IMR-90 (cell line): ENCODE data around the gene PRC1. TPM values are rescaled to one million over a fixed set of nuclear protein-coding genes. Genes with fewer than 3 reads are reported as not detected.

Experiments
- ATAC-seq: fragments of 200-7000 bp; cut with Tn5 transposase; 2 replicates; pipeline ENCODE4 v1.9.1; 2020; ENCODE audit warnings: low read depth, mild to moderate bottlenecking, moderate library complexity
- BruUV-seq: library from RNA; stranded (reverse); fragments of 400-500 nt; replicated peaks from 2 replicates; lab custom pipeline; 2021; lab: Mats Ljungman, UMichigan
- CTCF ChIA-PET: fragments of 300-600 bp; formaldehyde crosslinking; extraction: SDS; loops from one replicate; lab custom pipeline; 2021; ENCODE audit warnings: antibody characterized with exemption; lab: Yijun Ruan, JAX
- POLR2A ChIA-PET: fragments of 300-600 bp; sonication (Branson Sonifier 250); formaldehyde crosslinking; loops from one replicate; lab custom pipeline; 2022; ENCODE audit warnings: antibody characterized with exemption; ENCODE audit not compliant: unreplicated experiment; lab: Charles Lee
- DNase-seq: peaks from one replicate; pipeline ENCODE4 v3.0.0; 2013
- H2AFZ ChIP-seq: replicated peaks from 2 replicates; pipeline ENCODE3; 2013; ENCODE audit warnings: low read length, mild to moderate bottlenecking; ENCODE audit not compliant: poor library complexity
- H2AK5ac ChIP-seq: 2 replicates; pipeline ENCODE4 v1.6.1; 2013; ENCODE audit warnings: low read depth, low read length, inconsistent platforms
- H2AK9ac ChIP-seq: replicated peaks from 2 replicates; pipeline ENCODE3; 2013; ENCODE audit warnings: mild to moderate bottlenecking, low read depth, low read length, moderate library complexity; ENCODE audit not compliant: poor library complexity
- H2BK120ac ChIP-seq: 2 replicates; pipeline ENCODE4 v1.6.1; 2013; ENCODE audit warnings: low read depth, low read length, inconsistent platforms
- H2BK15ac ChIP-seq: 3 replicates; pipeline ENCODE4 v1.6.1; 2013; ENCODE audit warnings: low read depth, low read length, inconsistent platforms
- H2BK20ac ChIP-seq: 2 replicates; pipeline ENCODE4 v1.6.1; 2013; ENCODE audit warnings: low read depth, mild to moderate bottlenecking, inconsistent platforms, low read length, moderate library complexity
- H2BK5ac ChIP-seq: 2 replicates; pipeline ENCODE4 v1.6.1; 2013; ENCODE audit warnings: mild to moderate bottlenecking, low read depth, low read length, inconsistent platforms; ENCODE audit not compliant: poor library complexity, severe bottlenecking
- H3K14ac ChIP-seq: replicated peaks from 2 replicates; pipeline ENCODE4 v1.6.1; 2013; ENCODE audit warnings: low read depth, low read length, inconsistent platforms
- H3K18ac ChIP-seq: 2 replicates; pipeline ENCODE4 v1.6.1; 2013; ENCODE audit warnings: low read depth, low read length, control low read depth
- H3K23ac ChIP-seq: 2 replicates; pipeline ENCODE4 v1.6.1; 2013; ENCODE audit warnings: low read depth, low read length, inconsistent platforms
- H3K27ac ChIP-seq: 2 replicates; pipeline ENCODE4 v1.5.1; 2013; ENCODE audit warnings: mild to moderate bottlenecking, control low read depth, low read length; ENCODE audit not compliant: insufficient read depth
- H3K27me3 ChIP-seq: 2 replicates; pipeline ENCODE4 v1.6.1; 2013; ENCODE audit warnings: low read length; ENCODE audit not compliant: control insufficient read depth, insufficient read depth
- H3K36me3 ChIP-seq: 2 replicates; pipeline ENCODE4 v1.6.1; 2013; ENCODE audit warnings: low read length, mixed read lengths; ENCODE audit not compliant: control insufficient read depth, insufficient read depth
- H3K4ac ChIP-seq: 2 replicates; pipeline ENCODE4 v1.6.1; 2013; ENCODE audit warnings: low read depth, low read length, inconsistent platforms
- H3K4me1 ChIP-seq: 2 replicates; pipeline ENCODE4 v1.6.1; 2013; ENCODE audit warnings: low read length, mixed read lengths; ENCODE audit not compliant: control insufficient read depth, insufficient read depth
- H3K4me2 ChIP-seq: 2 replicates; pipeline ENCODE4 v1.6.1; 2013; ENCODE audit warnings: low read depth, mild to moderate bottlenecking, control low read depth, low read length, moderate library complexity
- H3K4me3 ChIP-seq: 2 replicates; pipeline ENCODE4 v1.5.1; 2013; ENCODE audit warnings: low read depth, mild to moderate bottlenecking, control low read depth, low read length, moderate library complexity; ENCODE audit not compliant: insufficient read depth
- H3K56ac ChIP-seq: 2 replicates; pipeline ENCODE4 v1.6.1; 2013; ENCODE audit warnings: low read length, inconsistent platforms; ENCODE audit not compliant: insufficient read depth; ENCODE audit errors: extremely low read depth
- H3K79me1 ChIP-seq, 2 experiments: 2 replicates each; pipeline ENCODE4 v1.6.1; 2013; ENCODE audit warnings: low read length in 2 of 2, inconsistent platforms in 1 of 2, low read depth in 1 of 2
- H3K9ac ChIP-seq: 2 replicates; pipeline ENCODE4 v1.6.1; 2013; ENCODE audit warnings: low read depth, low read length, control low read depth
- H3K9me1 ChIP-seq: 2 replicates; pipeline ENCODE4 v1.6.1; 2013; ENCODE audit warnings: low read length, inconsistent platforms; ENCODE audit not compliant: insufficient read depth
- H3K9me3 ChIP-seq: 2 replicates; pipeline ENCODE4 v1.6.1; 2013; ENCODE audit warnings: low read length; ENCODE audit not compliant: control insufficient read depth, insufficient read depth
- H4K20me1 ChIP-seq: 2 replicates; pipeline ENCODE4 v1.6.1; 2013; ENCODE audit warnings: low read length, inconsistent platforms; ENCODE audit not compliant: insufficient read depth
- H4K5ac ChIP-seq: 2 replicates; pipeline ENCODE4 v1.6.1; 2013; ENCODE audit warnings: mild to moderate bottlenecking, low read depth, low read length, control low read depth
- H4K8ac ChIP-seq, 2 experiments: 2 replicates each; pipeline ENCODE4 v1.6.1; 2013; ENCODE audit warnings: low read depth in 2 of 2, low read length in 2 of 2, control low read depth in 1 of 2, inconsistent platforms in 1 of 2
- H4K91ac ChIP-seq: 2 replicates; pipeline ENCODE4 v1.6.1; 2013; ENCODE audit warnings: low read depth, low read length, inconsistent platforms; ENCODE audit not compliant: insufficient read depth
- BHLHE40 ChIP-seq: fragments of 150-350 bp; IDR thresholded peaks from 2 replicates; pipeline ENCODE4 v1.6.1; 2016; ENCODE audit warnings: mild to moderate bottlenecking, low read depth, low read length
- MAZ ChIP-seq: IDR thresholded peaks from 2 replicates; pipeline ENCODE4 v1.6.1; 2012; ENCODE audit warnings: low read depth, mild to moderate bottlenecking, low read length, improper control_type of control experiment, moderate library complexity, borderline replicate concordance
- POLR2A ChIP-seq: IDR thresholded peaks from 2 replicates; pipeline ENCODE4 v1.6.1; 2012; ENCODE audit warnings: mild to moderate bottlenecking, low read depth, low read length
- RFX5 ChIP-seq: IDR thresholded peaks from 2 replicates; pipeline ENCODE4 v1.8.0; 2012; ENCODE audit warnings: low read depth, mild to moderate bottlenecking, low read length, moderate library complexity
- SMC3 ChIP-seq: fragments of 150-350 bp; IDR thresholded peaks from 2 replicates; pipeline ENCODE4 v1.6.1; 2016; ENCODE audit warnings: low read depth, mild to moderate bottlenecking, antibody characterized with exemption, low read length, moderate library complexity
- WGBS, 2 experiments: methylation state at CpG; one replicate each; pipeline versions ENCODE4 v1.1.5 to v1.1.7; 2013; ENCODE audit warnings: missing lambda C conversion rate in 2 of 2; ENCODE audit not compliant: insufficient read length in 1 of 2; ENCODE audit errors: extremely low coverage in 2 of 2; 5-methylcytosine and 5-hydroxymethylcytosine counted together
- dilution Hi-C: fragments of 300-500 bp; cut with HindIII; formaldehyde crosslinking; loops from one replicate; pipeline ENCODE4 v1.14.3; 2018; ENCODE audit warnings: low sequenced_read_pairs; ENCODE audit not compliant: unreplicated experiment
- in situ Hi-C: fragments of 300-500 bp; cut with MboI; formaldehyde crosslinking; loops from 3 replicates; pipeline ENCODE4 v1.14.3; 2019; ENCODE audit warnings: low sequenced_read_pairs, inconsistent platforms, mixed read lengths
- intact Hi-C: fragments of 100-400 bp; cut with micrococcal nuclease; formaldehyde crosslinking; loops from 2 replicates; pipeline ENCODE4 v1.10.0; 2022
- polyA plus RNA-seq, 3 experiments: library from polyadenylated mRNA; depleted of rRNA; stranded (reverse); fragments of >200 nt; gene quantifications; 2 replicates each; pipeline ENCODE4 v1.2.3, GENCODE V29; 2012; ENCODE audit warnings: low replicate concordance in 1 of 3
- total RNA-seq: library from RNA; depleted of rRNA; stranded (reverse); fragments of >200 nt; gene quantifications from 2 replicates; pipeline ENCODE4 v1.2.3, GENCODE V29; 2012

PRC1 gene
- total and polyA plus RNA-seq, 2 of the 4 experiments (the other 2 are of a cell fraction): 131 to 148 TPM

GRCh38 chr15:90934949-90935751 lies 59.2 kb downstream of the PRC1 start, which contains the start of gene UNC45A:
Gene UNC45A, plus strand, starts transcription at chr15:90935285. Its CDS starts 40 bp downstream, at chr15:90935325.
- 0% methylated on average over 10 of the region's 65 CpGs; no CpG with 5 or more reads in 1 of the 2 experiments for WGBS, 2 experiments
- Histone ChIP-seq H4K8ac (peak within 1 kb of the TSS; percentile 51 to 75), H2BK20ac (no peak within 1 kb of the TSS), H2AK9ac (peak within 1 kb of the TSS; percentile 57), H2AFZ (peak within 1 kb of the TSS; percentile 96), H3K27ac (peak within 1 kb of the TSS; percentile 79), H3K9me3 (no peaks in the 10 kb centered on the region), H3K56ac (peak within 1 kb of the TSS; percentile 83), H4K91ac (peak within 1 kb of the TSS; percentile 32; the same call in 1 of the 2 replicates), H2BK120ac (peak within 1 kb of the TSS; percentile 68; the same call in 1 of the 2 replicates), H3K4me3 (peak within 1 kb of the TSS; percentile 76), H3K79me1 (peaks cover 32 to 59% of the 10 kb centered on the region in 2 experiments), H2BK15ac (no peak within 1 kb of the TSS), H3K4ac (peak within 1 kb of the TSS; percentile 81), H3K9me1 (peaks cover 13% of the 10 kb centered on the region), H2AK5ac (peak within 1 kb of the TSS; percentile 83), H3K4me2 (peak within 1 kb of the TSS; percentile 92), H4K20me1 (peaks cover 6% of the 10 kb centered on the region; the same call in 1 of the 2 replicates), H3K4me1 (peaks cover 9% of the 10 kb centered on the region), H2BK5ac (peak within 1 kb of the TSS; percentile 53), H3K14ac (peak within 1 kb of the TSS; percentile 96), H3K18ac (no peak within 1 kb of the TSS; the same call in 1 of the 2 replicates), H3K27me3 (no peaks in the 10 kb centered on the region), H3K36me3 (peaks cover 15% of the 10 kb centered on the region), H3K9ac (peak within 1 kb of the TSS; percentile 92), H3K23ac (peak within 1 kb of the TSS; percentile 54), H4K5ac (peak within 1 kb of the TSS; percentile 16; the same call in 1 of the 2 replicates)
- peak; percentile 77 for DNase-seq
- no peak for TF ChIP-seq SMC3
- TF ChIP-seq MAZ: peak; percentile 60
- no peak for TF ChIP-seq RFX5
- 0 out of 2 replicates have a peak, but pooled peaks have one; percentile 62 for TF ChIP-seq POLR2A
- TF ChIP-seq BHLHE40: peak; percentile 81; the same call in 1 of the 2 replicates
- no TSS peak for BruUV-seq
- ChIA-PET POLR2A (interaction anchor here (0.7 kb wide), 1 partner anchor 533 kb away, joined by 3 read pairs; no protein-coding TSS in a partner anchor), CTCF (interaction anchor here (0.6 to 2.7 kb wide), 6 partner anchors 8 to 71 kb away, joined by 3 to 9 read pairs (median 6); no protein-coding TSS in a partner anchor)
- intact Hi-C loops (loop anchor here (1.0 to 2.0 kb wide), 3 partner anchors 32 to 615 kb away; partner anchors contain the start of gene MAN2A2), dilution Hi-C loops (no loop called here), in situ Hi-C loops (no loop called here)
- ATAC-seq: peak; percentile 89
